ENCODE results near the gene GNG4.

GNG4 gene

GRCh38 chr1:235649368-235650163 lies at the start of gene GNG4:
TSS of gene GNG4 (minus strand) at chr1:235649784. CDS start at chr1:235583838, 65,946 bp downstream.
- DNase-seq = peak in 20 of 42 donors; percentile 21 to 72 (median 43)
- intact Hi-C loops (cut with DNase I) = no loop called here

GRCh38 chr1:235697508-235697907 lies 47.9 kb upstream of the GNG4 start:
- no peak for DNase-seq
- intact Hi-C loops (cut with DNase I) = no loop called here

- intact Hi-C loops (cut with DNase I) = no loop called here
- no peak for DNase-seq
Measured at GRCh38 chr1:235689356-235689755, 39.8 kb upstream of the GNG4 start.

- intact Hi-C loops (cut with DNase I) = no loop called here
- no peak for DNase-seq
Measured at GRCh38 chr1:235688096-235688495, 38.5 kb upstream of the GNG4 start.

- intact Hi-C loops (cut with DNase I) = no loop called here
- DNase-seq = no peak
Measured at GRCh38 chr1:235683653-235684052, 34.1 kb upstream of the GNG4 start.

- intact Hi-C loops (cut with DNase I) = no loop called here
- no peak for DNase-seq
Measured at GRCh38 chr1:235682216-235682615, 32.6 kb upstream of the GNG4 start.

GRCh38 chr1:235679644-235680043 lies 30.1 kb upstream of the GNG4 start:
- DNase-seq = no peak
- intact Hi-C loops (cut with DNase I) = no loop called here

GRCh38 chr1:235679005-235679404 lies 29.4 kb upstream of the GNG4 start:
- intact Hi-C loops (cut with DNase I) = no loop called here
- DNase-seq = no peak

- intact Hi-C loops (cut with DNase I) = no loop called here
- DNase-seq = no peak
Measured at GRCh38 chr1:235675152-235675890, 25.7 kb upstream of the GNG4 start.

GRCh38 chr1:235673981-235674380 lies 24.4 kb upstream of the GNG4 start:
- no peak for DNase-seq
- intact Hi-C loops (cut with DNase I) = no loop called here

GRCh38 chr1:235671992-235672391 lies 22.4 kb upstream of the GNG4 start:
- DNase-seq = no peak
- intact Hi-C loops (cut with DNase I) = no loop called here

GRCh38 chr1:235670157-235670776 lies 20.7 kb upstream of the GNG4 start:
- no peak for DNase-seq
- intact Hi-C loops (cut with DNase I) = no loop called here

GRCh38 chr1:235669277-235669676 lies 19.7 kb upstream of the GNG4 start:
- DNase-seq = no peak
- intact Hi-C loops (cut with DNase I) = no loop called here

GRCh38 chr1:235663628-235664027 lies 14.0 kb upstream of the GNG4 start:
- no peak for DNase-seq
- intact Hi-C loops (cut with DNase I) = no loop called here

GRCh38 chr1:235661568-235661967 lies 12.0 kb upstream of the GNG4 start:
- no peak for DNase-seq

GRCh38 chr1:235659186-235659771 lies 9.7 kb upstream of the GNG4 start:
- DNase-seq = no peak
- intact Hi-C loops (cut with DNase I) = no loop called here

More at GRCh38 chr1:235661568-235661967, 12.0 kb upstream of the GNG4 start:
- intact Hi-C loops (cut with DNase I) = no loop called here

- intact Hi-C loops (cut with DNase I) = no loop called here
Measured at GRCh38 chr1:235657747-235658526, 8.4 kb upstream of the GNG4 start.

GRCh38 chr1:235657269-235657668 lies 7.7 kb upstream of the GNG4 start:
- DNase-seq = no peak
- intact Hi-C loops (cut with DNase I) = no loop called here

More at GRCh38 chr1:235657747-235658526, 8.4 kb upstream of the GNG4 start:
- no peak for DNase-seq

GRCh38 chr1:235652364-235652763 lies 2.8 kb upstream of the GNG4 start:
- DNase-seq = peak in 17 of 42 donors; percentile 12 to 76 (median 45)
- intact Hi-C loops (cut with DNase I) = no loop called here

All from head of caudate nucleus (tissue), 42 donors.